NCI-H226 (cell line): Measurements from ENCODE around the gene SEMA3D.

Experiments used
- DNase-seq: peaks from one replicate; pipeline ENCODE4 v3.0.0-alpha.2; 2015

The SEMA3D gene

DNA sequence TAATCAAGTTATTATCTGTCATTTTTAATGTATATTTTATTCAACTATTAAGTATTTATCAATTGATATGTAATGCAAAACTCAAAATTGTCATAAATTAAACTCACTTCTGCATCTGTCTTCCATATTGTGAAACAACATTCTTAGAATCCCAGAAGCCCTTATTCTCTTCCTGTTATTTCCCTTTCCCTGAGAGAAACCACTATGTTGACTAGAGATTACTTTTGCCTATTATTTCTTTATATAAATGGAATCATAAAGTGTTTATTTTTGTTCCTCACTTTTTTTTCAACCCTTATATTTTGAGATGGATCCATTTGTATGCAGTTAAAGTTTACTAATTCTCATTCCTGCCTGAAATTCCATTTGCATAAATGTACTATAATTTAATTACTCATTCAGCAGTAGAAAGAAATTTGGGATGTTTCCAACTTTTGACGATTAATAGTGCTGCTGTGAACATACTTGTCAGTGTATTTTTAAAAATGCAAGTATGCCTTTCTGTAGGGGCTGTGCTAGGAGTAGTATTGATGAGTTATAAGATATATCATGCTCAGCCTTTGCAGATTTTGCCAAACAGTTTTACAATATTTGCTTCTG lies 211.2 kb downstream of the SEMA3D start:
- DNase-seq, result no peak

DNA sequence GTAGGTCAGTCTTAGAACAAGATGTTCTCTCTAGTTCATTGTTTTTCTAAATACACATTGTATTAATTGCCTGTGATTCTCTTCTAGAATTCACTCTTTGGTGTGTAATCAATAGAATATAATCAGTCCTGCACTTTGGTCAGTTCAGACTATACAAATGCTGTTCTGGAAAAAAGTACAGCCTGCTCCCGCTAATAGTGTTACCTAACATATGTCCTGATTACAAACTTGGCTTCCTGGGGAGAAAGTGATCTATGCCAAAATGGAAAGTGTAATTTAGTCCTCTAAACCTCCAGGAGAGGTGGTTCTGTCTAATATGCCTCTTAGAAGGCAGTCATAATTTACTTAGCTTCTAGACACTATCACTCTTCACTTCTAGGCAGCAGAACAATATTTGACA lies 215.5 kb downstream of the SEMA3D start:
- no peak for DNase-seq

DNA sequence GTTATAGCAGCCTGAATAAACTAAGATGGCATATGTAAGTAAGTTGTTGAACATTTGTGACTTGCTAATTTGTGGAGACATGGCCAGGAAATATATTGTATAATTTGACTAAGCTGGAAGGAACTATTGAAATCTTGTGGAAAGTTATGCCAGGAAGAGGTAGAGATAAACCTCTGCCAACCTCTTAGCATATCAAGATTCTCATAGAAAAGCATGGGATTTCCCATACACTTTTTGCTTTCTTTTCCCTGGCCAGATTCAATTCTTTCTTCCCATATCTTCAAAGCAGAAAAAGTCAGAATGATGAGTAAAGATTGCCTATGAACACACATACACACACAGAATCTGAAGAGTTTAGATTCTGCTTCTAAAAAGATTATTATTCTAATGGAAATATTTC lies 216.2 kb downstream of the SEMA3D start:
- DNase-seq, result peak; percentile 35

DNA sequence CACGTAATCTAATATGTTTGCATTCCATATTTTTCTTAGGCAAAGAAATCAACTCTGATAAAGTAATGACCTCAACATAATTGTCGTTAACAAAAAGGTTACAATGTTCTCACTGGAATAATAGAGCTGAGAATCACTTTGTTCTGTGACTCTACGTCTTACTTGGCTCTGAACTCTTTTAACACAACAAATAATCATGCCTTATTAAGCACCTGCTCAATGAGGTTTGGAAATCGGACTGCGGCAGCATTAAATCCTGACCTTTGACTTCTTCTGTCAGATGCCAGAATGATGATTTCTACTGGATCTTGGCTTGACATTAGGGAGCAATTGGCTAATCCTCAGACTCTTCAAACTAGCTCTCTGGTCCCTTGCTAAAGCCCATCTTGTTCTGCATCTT lies 233.6 kb downstream of the SEMA3D start:
- no peak for DNase-seq

DNA sequence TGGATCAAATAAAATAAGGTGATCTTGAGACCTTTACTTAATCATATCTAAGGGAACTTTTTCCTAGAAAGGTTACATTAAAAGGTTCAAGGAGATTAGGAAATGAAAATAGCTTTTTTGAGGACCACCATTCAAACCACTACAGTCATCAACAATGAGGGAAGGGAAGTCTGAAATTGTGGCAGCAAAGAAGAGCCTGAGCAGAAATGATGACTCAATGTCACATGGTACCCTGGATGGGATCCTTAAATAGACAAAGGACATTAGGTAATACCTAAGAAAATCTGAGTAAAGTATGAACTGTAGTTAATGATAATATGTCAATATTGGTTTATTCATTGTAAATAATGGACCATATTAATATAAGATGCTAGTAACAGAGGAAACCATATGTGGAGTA lies 236.0 kb downstream of the SEMA3D start:
- DNase-seq, result no peak

DNA sequence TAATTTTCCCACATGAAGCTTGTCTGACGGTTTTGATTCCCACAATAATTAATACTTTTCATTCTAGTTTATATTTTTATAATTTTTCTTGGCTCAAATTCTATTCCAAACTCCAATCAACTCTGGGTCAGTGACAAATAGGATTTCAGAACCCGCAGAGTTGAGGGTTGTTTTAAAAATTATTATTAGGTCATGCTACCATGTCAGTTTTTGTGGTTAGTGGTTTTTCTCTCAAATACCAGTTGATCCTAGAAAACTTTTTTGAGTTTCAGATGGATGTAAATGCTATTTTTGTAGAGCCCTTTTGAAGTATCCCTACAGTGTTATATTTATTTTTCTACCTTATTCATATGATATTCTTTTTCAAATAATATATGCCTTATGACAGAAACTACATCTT lies 237.4 kb downstream of the SEMA3D start:
- DNase-seq, result no peak

DNA sequence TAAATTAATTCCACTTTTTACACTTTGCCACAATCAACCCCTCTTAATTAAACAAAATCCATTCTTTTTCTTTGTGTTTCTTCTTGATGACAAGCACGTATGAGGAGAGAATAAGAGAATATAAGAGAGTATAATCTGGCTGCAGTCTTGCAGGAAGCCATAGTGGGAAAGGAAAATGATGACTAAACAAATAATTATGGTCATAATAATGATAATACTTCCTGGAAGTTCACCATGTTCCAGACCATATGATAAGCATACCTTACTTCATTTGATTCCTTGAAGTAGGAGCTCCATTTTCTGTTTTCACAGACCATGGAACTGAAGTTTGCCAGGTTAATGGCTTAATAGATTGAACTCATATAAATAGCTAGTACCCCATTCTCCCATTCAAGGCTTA lies 237.8 kb downstream of the SEMA3D start:
- DNase-seq, result peak; percentile 3

DNA sequence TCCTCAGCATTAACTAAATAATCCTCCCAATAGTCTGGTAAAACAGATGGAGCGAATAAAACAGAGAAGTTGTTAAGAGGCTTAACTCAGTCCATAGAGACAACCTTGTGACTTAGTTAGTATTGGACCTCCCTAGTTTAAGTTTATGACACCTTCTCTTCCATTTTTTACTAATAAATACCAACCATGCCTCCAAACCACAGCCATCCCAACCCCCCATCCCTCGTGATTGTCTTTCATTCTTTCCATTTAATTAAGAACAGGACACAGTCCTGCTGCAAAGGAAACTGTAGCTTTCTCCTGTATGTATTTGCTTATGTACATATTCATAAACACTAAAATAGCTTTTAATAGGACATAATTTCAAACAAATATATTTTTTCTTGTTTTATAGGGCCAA lies 238.2 kb downstream of the SEMA3D start:
- no peak for DNase-seq

DNA sequence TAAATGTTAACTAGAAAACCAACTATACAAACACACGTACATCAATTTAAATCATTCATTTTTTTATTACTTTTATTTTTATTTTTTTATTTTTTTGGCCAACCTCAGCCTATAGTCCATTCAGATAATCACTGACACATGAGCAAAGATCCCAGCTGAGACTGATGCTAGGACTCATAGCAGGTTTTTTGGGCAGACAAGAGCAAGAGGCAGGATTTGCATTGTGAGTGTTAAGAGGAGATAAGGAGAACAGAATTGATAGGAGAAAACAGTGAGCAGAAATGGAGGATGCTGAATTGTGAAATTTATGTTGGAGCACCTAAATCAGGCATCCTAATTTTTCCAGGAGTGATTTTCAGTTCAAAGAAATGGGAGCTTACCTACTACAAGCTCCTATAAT lies 240.3 kb downstream of the SEMA3D start:
- no peak for DNase-seq
